Fibroblast of lung (primary cell): ENCODE data around the gene HSD3B2. TPM values are rescaled to one million over a fixed set of nuclear protein-coding genes. Genes with fewer than 3 reads are reported as not detected.
"Not testable (repeated sequence)": the region's sequence is repeated elsewhere in the genome, so short reads cannot be mapped to it uniquely, and the experiment has no call there.

ENCODE experiments used
- DNase-seq, 2 donors: peaks; one replicate each; pipeline versions ENCODE4 v3.0.0 to v3.0.0-alpha.2; 2010; ENCODE audit warnings: low read depth in 2 of 2
- H2AFZ ChIP-seq: 2 replicates; pipeline ENCODE4 v1.5.1; 2012; ENCODE audit warnings: low read length, control low read depth, inconsistent platforms
- H3K27ac ChIP-seq: 2 replicates; pipeline ENCODE4 v1.5.1; 2011; ENCODE audit warnings: low read length, control low read depth; ENCODE audit not compliant: insufficient read depth
- H3K27me3 ChIP-seq: 2 replicates; pipeline ENCODE4 v1.5.1; 2011; ENCODE audit warnings: mild to moderate bottlenecking, low read length; ENCODE audit not compliant: control insufficient read depth, insufficient read depth
- H3K36me3 ChIP-seq: 2 replicates; pipeline ENCODE4 v1.5.1; 2011; ENCODE audit warnings: low read length; ENCODE audit not compliant: control insufficient read depth, insufficient read depth
- H3K4me1 ChIP-seq: 2 replicates; pipeline ENCODE4 v1.5.1; 2011; ENCODE audit warnings: low read length; ENCODE audit not compliant: control insufficient read depth, insufficient read depth; ENCODE audit errors: extremely low read depth
- H3K4me2 ChIP-seq: 2 replicates; pipeline ENCODE4 v1.5.1; 2011; ENCODE audit warnings: low read length, control low read depth; ENCODE audit not compliant: insufficient read depth; ENCODE audit errors: extremely low read depth
- H3K4me3 ChIP-seq, 4 experiments: fragments of 200-600 bp in 1 of 4; sonication (generic) in 1 of 4; replicated peaks in 1 of 4; 2 replicates each; pipeline ENCODE4 v1.5.1; 2011 to 2016; ENCODE audit warnings: low read length in 4 of 4, low read depth in 3 of 4, mild to moderate bottlenecking in 3 of 4, control low read depth in 2 of 4, inconsistent platforms in 1 of 4, mixed read lengths in 1 of 4; ENCODE audit not compliant: insufficient read depth in 1 of 4; ENCODE audit errors: control extremely low read depth in 1 of 4
- H3K79me2 ChIP-seq: 2 replicates; pipeline ENCODE4 v1.5.1; 2012; ENCODE audit warnings: mild to moderate bottlenecking, low read length, inconsistent platforms; ENCODE audit not compliant: control insufficient read depth, insufficient read depth
- H3K9ac ChIP-seq: 2 replicates; pipeline ENCODE4 v1.5.1; 2011; ENCODE audit warnings: mild to moderate bottlenecking, low read length, control low read depth; ENCODE audit not compliant: insufficient read depth
- H3K9me3 ChIP-seq: 2 replicates; pipeline ENCODE4 v1.5.1; 2012; ENCODE audit warnings: low read depth, low read length; ENCODE audit not compliant: control insufficient read depth, insufficient read depth
- H4K20me1 ChIP-seq: 2 replicates; pipeline ENCODE4 v1.5.1; 2011; ENCODE audit warnings: low read length; ENCODE audit not compliant: control insufficient read depth, insufficient read depth; ENCODE audit errors: extremely low read depth
- CTCF ChIP-seq, 2 donors: IDR thresholded peaks in 1 of 2; conservative IDR thresholded peaks in 1 of 2; 1 replicate in 1 of 2; 2 replicates in 1 of 2; pipeline ENCODE4 v1.5.1; 2011 to 2012; ENCODE audit warnings: low read length in 2 of 2, control low read depth in 1 of 2, inconsistent platforms in 1 of 2, low read depth in 1 of 2, mild to moderate bottlenecking in 1 of 2
- EZH2 ChIP-seq: IDR thresholded peaks from 2 replicates; pipeline ENCODE4 v1.5.1; 2012; ENCODE audit warnings: low read length, control low read depth, mild to moderate bottlenecking; ENCODE audit errors: missing control alignments
- polyA plus RNA-seq, 2 donors: library from polyadenylated mRNA; depleted of rRNA in 1 of 2; stranded (reverse) in 1 of 2; unstranded in 1 of 2; fragments of >200 nt; gene quantifications; 2 replicates each; pipeline ENCODE4 v1.2.1, GENCODE V29; 2011 to 2012; ENCODE audit warnings: missing spikeins in 1 of 2
- total RNA-seq: library from RNA; depleted of rRNA; stranded (reverse); fragments of >200 nt; gene quantifications from 2 replicates; pipeline ENCODE4 v1.2.1, GENCODE V29; 2014

HSD3B2 gene
- total and polyA plus RNA-seq, 2 donors (not counting 1 experiment from before 2014, with no cell fraction given) = not detected

- TF ChIP-seq CTCF (conservative IDR thresholded peaks at IDR 0.05 in 1 of 2, IDR thresholded peaks at IDR 0.05 in 1 of 2; ENCODE audit: low read depth in 1 of 2, low read length in 2 of 2) (no peak), EZH2 (no peak)
- H2AFZ ChIP-seq = no peak overlapping the region
- H4K20me1 ChIP-seq = no peaks in the 10 kb centered on the region
- H3K9me3 ChIP-seq = no peaks in the 10 kb centered on the region
- H3K36me3 ChIP-seq = no peaks in the 10 kb centered on the region
- no peaks in the 10 kb centered on the region for H3K79me2 ChIP-seq
- no peaks in the 10 kb centered on the region for H3K4me1 ChIP-seq
- no peak overlapping the region for H3K27ac ChIP-seq
- no peak overlapping the region for H3K9ac ChIP-seq
- no peaks in the 10 kb centered on the region for H3K27me3 ChIP-seq
- H3K4me3 ChIP-seq = no peak overlapping the region
- no peak overlapping the region for H3K4me2 ChIP-seq
- no peak for DNase-seq
Measured at GRCh38 chr1:119375366-119375765, 39.6 kb upstream of the HSD3B2 start.

GRCh38 chr1:119376594-119376993 lies 38.4 kb upstream of the HSD3B2 start:
- Histone ChIP-seq H3K4me1 (no peaks in the 10 kb centered on the region), H3K4me2 (no peak overlapping the region), H2AFZ (no peak overlapping the region), H3K79me2 (no peaks in the 10 kb centered on the region), H3K9ac (no peak overlapping the region), H3K27ac (no peak overlapping the region), H3K36me3 (no peaks in the 10 kb centered on the region), H3K4me3 (no peak overlapping the region), H3K9me3 (no peaks in the 10 kb centered on the region), H4K20me1 (no peaks in the 10 kb centered on the region), H3K27me3 (no peaks in the 10 kb centered on the region)
- DNase-seq = no peak
- TF ChIP-seq CTCF (conservative IDR thresholded peaks at IDR 0.05 in 1 of 2, IDR thresholded peaks at IDR 0.05 in 1 of 2; ENCODE audit: low read depth in 1 of 2, low read length in 2 of 2) (no peak), EZH2 (no peak)

- not testable (repeated sequence) for H3K9me3 ChIP-seq, DNase-seq, H3K4me1 ChIP-seq, H3K79me2 ChIP-seq, H3K27me3 ChIP-seq, H3K36me3 ChIP-seq, H3K4me2 ChIP-seq, H4K20me1 ChIP-seq, H3K27ac ChIP-seq, H3K4me3 ChIP-seq, H2AFZ ChIP-seq, H3K9ac ChIP-seq
Measured at GRCh38 chr1:119377594-119377993, 37.4 kb upstream of the HSD3B2 start.
